ENCODE measurements around the gene PSD2. TPM values are rescaled to one million over a fixed set of nuclear protein-coding genes. Genes with fewer than 3 reads are reported as not detected.

The PSD2 gene
- total RNA-seq, 2 donors from 2014 or later = not detected

DNA sequence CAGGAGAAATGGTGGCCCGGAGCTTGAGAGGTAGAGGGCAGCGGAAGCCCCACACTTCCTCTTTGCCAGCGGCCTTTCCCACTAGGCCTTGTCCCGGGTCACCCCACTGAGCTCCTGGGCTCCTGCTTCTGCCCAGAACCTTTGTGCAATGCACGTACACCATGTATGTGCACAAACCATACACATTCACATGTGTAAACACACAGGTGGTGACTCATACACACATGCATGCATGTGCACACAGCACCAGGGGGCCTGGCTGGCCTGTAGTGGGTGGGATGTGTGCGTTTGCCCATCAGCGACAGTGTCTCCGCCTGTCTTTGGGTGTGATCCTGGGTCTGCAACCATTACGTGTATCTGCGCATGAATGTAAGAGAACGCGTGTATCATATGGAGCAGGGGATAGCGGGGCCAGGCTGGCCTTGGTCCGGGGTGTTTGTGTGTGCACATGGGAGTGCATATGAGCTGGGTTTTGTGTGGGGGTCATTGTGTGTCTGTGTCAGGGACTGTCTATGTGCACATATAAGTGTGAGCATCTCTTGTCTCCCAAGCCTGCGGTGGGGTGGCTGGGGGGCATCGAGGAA, 43.7 kb downstream of the PSD2 start:
- H3K36me3 Mint-ChIP-seq (ENCODE audit: low read depth) = no peaks in the 10 kb centered on the region
- H3K9me3 Mint-ChIP-seq = no peaks in the 10 kb centered on the region
- peaks cover 25% of the 10 kb centered on the region for H3K27me3 Mint-ChIP-seq
- ATAC-seq (replicated peaks) = no peak
- no peak overlapping the region for H3K4me3 Mint-ChIP-seq
- H3K27ac Mint-ChIP-seq = no peak overlapping the region
- peaks cover under 1% of the 10 kb centered on the region for H3K4me1 Mint-ChIP-seq

DNA sequence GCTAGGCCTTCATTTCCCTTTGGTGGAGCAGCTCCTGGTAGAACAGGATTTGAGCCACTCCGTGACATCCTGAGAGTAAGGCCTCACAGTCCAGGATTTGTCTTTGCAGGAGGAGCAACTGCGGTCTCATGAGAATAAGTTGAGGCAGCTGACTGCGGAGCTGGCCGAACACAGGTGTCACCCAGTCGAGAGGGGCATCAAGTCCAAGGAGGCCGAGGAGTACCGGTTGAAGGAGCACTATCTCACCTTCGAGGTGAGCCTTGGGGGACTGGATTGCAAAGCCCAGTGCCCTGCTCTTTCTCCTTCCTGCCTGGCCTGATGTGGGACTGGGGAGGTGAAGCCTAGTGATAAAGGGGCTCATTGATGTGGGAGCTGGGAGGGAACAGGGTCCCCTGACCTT, 44.3 kb downstream of the PSD2 start:
- Mint-ChIP-seq H3K27me3 (peaks cover 24% of the 10 kb centered on the region), H3K27ac (no peak overlapping the region), H3K36me3 (ENCODE audit: low read depth) (no peaks in the 10 kb centered on the region), H3K9me3 (no peaks in the 10 kb centered on the region), H3K4me1 (peaks cover 4% of the 10 kb centered on the region), H3K4me3 (no peak overlapping the region)
- no peak for ATAC-seq (replicated peaks)

GRCh38 chr5:139841549-139841948, 45.9 kb downstream of the PSD2 start:
- peaks cover 15% of the 10 kb centered on the region for H3K27me3 Mint-ChIP-seq
- H3K4me3 Mint-ChIP-seq = no peak overlapping the region
- no peak for ATAC-seq (replicated peaks)
- no peaks in the 10 kb centered on the region for H3K9me3 Mint-ChIP-seq
- H3K27ac Mint-ChIP-seq = no peak overlapping the region
- H3K4me1 Mint-ChIP-seq = peaks cover 4% of the 10 kb centered on the region
- H3K36me3 Mint-ChIP-seq (ENCODE audit: low read depth) = no peaks in the 10 kb centered on the region

DNA sequence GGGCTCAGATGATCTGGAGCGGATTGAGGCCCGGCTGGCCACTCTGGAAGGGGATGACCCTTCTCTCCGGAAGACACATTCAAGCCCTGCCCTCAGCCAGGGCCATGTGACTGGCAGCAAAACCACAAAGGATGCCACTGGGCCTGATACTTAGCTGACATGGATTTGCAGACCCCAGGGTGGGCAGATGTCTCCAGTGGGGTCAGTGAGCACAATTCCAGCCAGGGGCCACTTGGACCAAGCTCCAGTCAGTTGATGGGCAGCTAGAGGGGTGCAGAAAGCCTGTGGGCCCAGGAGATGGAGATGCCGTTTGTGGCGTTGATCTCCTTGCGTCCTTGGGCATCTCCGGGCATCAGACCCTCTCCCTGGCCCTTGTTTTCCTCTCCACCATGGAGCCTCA, 46.7 kb downstream of the PSD2 start:
- H3K27ac Mint-ChIP-seq = no peak overlapping the region
- H3K36me3 Mint-ChIP-seq (ENCODE audit: low read depth) = no peaks in the 10 kb centered on the region
- ATAC-seq (replicated peaks) = no peak
- H3K27me3 Mint-ChIP-seq = peaks cover 13% of the 10 kb centered on the region
- H3K4me1 Mint-ChIP-seq = peaks cover 4% of the 10 kb centered on the region
- H3K9me3 Mint-ChIP-seq = no peaks in the 10 kb centered on the region
- no peak overlapping the region for H3K4me3 Mint-ChIP-seq

DNA sequence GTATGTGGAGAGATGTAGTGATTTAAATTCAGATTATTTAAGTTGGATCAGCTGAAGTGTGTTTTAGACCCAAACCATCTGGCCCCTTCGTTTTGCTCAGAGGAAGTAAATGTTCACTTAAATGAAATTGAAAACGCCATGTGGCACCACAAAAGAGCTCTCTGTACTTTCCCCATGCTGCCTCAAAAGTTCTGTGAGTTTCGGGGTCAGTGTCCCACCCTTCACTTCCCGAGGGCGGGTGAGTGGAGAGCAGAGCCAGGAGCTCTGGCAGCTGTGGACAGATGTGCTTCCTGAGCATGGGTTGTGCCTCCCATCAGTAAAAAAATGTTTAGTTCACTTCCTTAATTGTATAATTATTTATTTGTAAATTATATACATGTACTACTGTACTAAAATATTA, 48.4 kb downstream of the PSD2 start:
- Mint-ChIP-seq H3K27ac (no peak overlapping the region), H3K27me3 (peaks cover 13% of the 10 kb centered on the region), H3K36me3 (ENCODE audit: low read depth) (no peaks in the 10 kb centered on the region), H3K9me3 (no peaks in the 10 kb centered on the region), H3K4me3 (no peak overlapping the region), H3K4me1 (peaks cover 4% of the 10 kb centered on the region)
- no peak for ATAC-seq (replicated peaks)

DNA sequence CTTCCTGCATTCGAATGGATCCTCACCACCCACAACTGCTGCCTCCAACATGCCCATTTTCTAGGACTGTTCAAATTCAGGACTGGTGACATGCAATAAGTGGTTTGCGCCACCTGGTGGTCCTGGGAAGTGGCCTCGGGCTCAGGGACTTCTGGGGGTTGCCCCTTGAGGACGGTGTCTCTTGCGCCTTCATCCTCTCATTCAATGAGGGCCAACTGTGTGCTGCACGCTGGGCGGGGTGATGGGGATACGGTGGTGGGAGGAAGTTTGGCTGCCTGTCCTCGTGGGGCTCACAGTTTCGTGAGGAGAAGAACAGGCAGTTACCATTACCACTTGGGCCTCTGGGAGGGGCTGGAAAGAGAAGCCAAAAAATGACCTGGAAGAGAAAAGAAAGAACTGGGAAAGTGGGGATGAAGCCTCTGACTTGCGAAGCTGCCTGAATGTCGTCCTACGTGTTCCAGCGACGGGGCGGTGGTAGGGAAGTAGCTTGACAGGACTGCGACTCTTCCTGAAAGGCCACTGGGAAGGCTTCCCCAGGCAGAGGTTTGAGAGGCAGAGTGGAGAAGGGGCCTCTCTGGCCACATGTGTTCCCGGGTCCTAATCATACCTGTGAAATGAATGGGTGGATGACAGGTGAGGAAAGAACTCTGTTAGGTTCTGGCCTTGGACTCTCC, 49.0 kb downstream of the PSD2 start:
- no peak overlapping the region for H3K27ac Mint-ChIP-seq
- H3K4me1 Mint-ChIP-seq = peaks cover 4% of the 10 kb centered on the region
- H3K4me3 Mint-ChIP-seq = no peak overlapping the region

GRCh38 chr5:139845846-139846681, 50.5 kb downstream of the PSD2 start:
- Mint-ChIP-seq H3K4me1 (peaks cover 4% of the 10 kb centered on the region), H3K27ac (no peak overlapping the region), H3K4me3 (no peak overlapping the region), H3K36me3 (ENCODE audit: low read depth) (no peaks in the 10 kb centered on the region), H3K27me3 (peaks cover 13% of the 10 kb centered on the region), H3K9me3 (no peaks in the 10 kb centered on the region)
- ATAC-seq (replicated peaks) = no peak

More for the DNA sequence above, 49.0 kb downstream of the PSD2 start:
- ATAC-seq (replicated peaks) = peak; percentile 28
- H3K9me3 Mint-ChIP-seq = no peaks in the 10 kb centered on the region
- H3K36me3 Mint-ChIP-seq (ENCODE audit: low read depth) = no peaks in the 10 kb centered on the region
- peaks cover 13% of the 10 kb centered on the region for H3K27me3 Mint-ChIP-seq

GRCh38 chr5:139847091-139847490, 51.5 kb downstream of the PSD2 start:
- no peak overlapping the region for H3K27ac Mint-ChIP-seq
- ATAC-seq (replicated peaks) = no peak
- no peaks in the 10 kb centered on the region for H3K9me3 Mint-ChIP-seq
- peaks cover 13% of the 10 kb centered on the region for H3K27me3 Mint-ChIP-seq
- peaks cover 4% of the 10 kb centered on the region for H3K4me1 Mint-ChIP-seq
- no peaks in the 10 kb centered on the region for H3K36me3 Mint-ChIP-seq (ENCODE audit: low read depth)
- peak overlapping the region; percentile 61 for H3K4me3 Mint-ChIP-seq

DNA sequence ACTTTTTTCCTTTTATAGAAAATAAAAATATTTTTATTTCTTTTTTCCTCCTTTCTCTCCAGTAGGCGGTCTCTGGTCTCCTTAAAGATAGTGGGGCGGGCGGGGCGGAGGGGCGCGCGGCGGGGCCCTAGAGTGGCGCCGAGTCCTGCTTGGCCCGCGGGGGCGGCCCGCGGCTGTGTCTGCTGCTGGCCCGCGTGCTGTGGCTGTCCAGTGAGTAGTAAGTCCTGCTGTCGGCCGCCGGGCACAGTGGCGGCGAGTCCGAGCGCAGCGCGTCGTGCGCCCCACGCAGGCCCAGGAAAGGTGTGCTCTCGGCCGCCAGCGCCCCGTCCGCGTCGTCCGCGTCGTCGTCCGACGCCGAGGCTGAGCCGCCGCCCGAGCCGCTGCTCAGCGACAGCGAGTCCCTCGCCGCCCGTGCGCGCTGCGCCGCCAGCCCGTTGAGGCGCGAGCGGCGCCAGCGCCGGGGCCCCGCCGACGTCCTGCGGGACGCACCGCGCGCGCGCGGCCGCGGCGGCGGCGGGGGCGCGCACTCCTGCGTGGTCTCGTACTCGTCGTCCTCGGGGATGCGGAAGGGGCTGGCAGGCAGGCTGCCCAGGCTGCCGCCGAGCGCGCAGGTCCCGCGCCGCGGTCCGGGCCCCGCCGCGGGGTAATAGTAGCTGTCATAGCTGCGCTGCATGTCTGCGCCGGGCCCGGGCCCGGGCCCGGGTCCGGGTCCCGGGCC, 52.3 kb downstream of the PSD2 start:
- no peaks in the 10 kb centered on the region for H3K9me3 Mint-ChIP-seq
- peaks cover 4% of the 10 kb centered on the region for H3K4me1 Mint-ChIP-seq
- H3K36me3 Mint-ChIP-seq (ENCODE audit: low read depth) = no peaks in the 10 kb centered on the region
- peak overlapping the region; percentile 61 for H3K4me3 Mint-ChIP-seq
- peaks cover 10% of the 10 kb centered on the region for H3K27me3 Mint-ChIP-seq
- no peak overlapping the region for H3K27ac Mint-ChIP-seq
- ATAC-seq (replicated peaks) = peak; percentile 85

DNA sequence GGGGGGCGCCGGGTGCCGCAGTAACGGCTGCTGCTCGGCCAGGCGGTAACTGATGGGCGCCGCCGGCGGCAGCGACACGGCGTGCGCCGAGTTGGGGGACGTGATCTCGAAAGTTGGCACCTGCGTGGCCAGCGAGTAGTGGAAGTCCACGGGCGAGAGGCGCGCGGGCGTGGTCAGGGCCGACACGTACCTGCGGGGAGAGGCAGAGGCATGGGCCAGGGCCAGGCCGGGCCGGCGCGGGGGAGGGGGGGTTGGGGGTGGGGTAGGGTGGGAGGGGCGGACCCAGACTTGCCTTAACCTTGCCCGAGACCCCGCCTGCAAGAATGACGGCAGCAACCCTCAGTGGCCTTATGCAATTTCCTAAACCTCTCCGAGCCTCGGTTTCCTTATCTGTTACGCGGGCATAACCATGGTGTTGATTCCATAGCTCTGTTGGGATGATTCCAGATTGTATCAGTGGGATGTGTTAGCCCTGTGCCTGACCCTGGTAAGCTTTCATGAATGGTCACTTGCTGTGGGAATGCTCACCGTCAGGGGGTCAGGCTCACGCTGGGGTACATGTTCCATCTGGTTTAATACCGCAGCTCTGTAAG, 53.0 kb downstream of the PSD2 start:
- peak; percentile 27 for ATAC-seq (replicated peaks)
- peak overlapping the region; percentile 43 for H3K4me3 Mint-ChIP-seq

GRCh38 chr5:139849501-139849900, 53.9 kb downstream of the PSD2 start:
- Mint-ChIP-seq H3K9me3 (no peaks in the 10 kb centered on the region), H3K4me1 (peaks cover 2% of the 10 kb centered on the region), H3K36me3 (ENCODE audit: low read depth) (no peaks in the 10 kb centered on the region), H3K27ac (peak overlapping the region; percentile 30), H3K4me3 (peak overlapping the region; percentile 43), H3K27me3 (peaks cover 2% of the 10 kb centered on the region)
- ATAC-seq (replicated peaks) = no peak

More for the DNA sequence above, 53.0 kb downstream of the PSD2 start:
- Mint-ChIP-seq H3K9me3 (no peaks in the 10 kb centered on the region), H3K27ac (no peak overlapping the region), H3K27me3 (peaks cover 6% of the 10 kb centered on the region), H3K36me3 (ENCODE audit: low read depth) (no peaks in the 10 kb centered on the region), H3K4me1 (peaks cover 4% of the 10 kb centered on the region)

- H3K4me3 Mint-ChIP-seq = peak overlapping the region; percentile 43
- no peaks in the 10 kb centered on the region for H3K36me3 Mint-ChIP-seq (ENCODE audit: low read depth)
- H3K4me1 Mint-ChIP-seq = no peaks in the 10 kb centered on the region
- H3K27me3 Mint-ChIP-seq = no peaks in the 10 kb centered on the region
- no peaks in the 10 kb centered on the region for H3K9me3 Mint-ChIP-seq
- peak overlapping the region; percentile 30 for H3K27ac Mint-ChIP-seq
- no peak for ATAC-seq (replicated peaks)
These were observed 54.3 kb downstream of the PSD2 start for GRCh38 chr5:139849942-139850341.

- ATAC-seq (replicated peaks) = no peak
- H3K9me3 Mint-ChIP-seq = no peaks in the 10 kb centered on the region
- H3K4me3 Mint-ChIP-seq = no peak overlapping the region
- H3K27me3 Mint-ChIP-seq = no peaks in the 10 kb centered on the region
- no peak overlapping the region for H3K27ac Mint-ChIP-seq
- H3K36me3 Mint-ChIP-seq (ENCODE audit: low read depth) = no peaks in the 10 kb centered on the region
- no peaks in the 10 kb centered on the region for H3K4me1 Mint-ChIP-seq
These were observed 54.9 kb downstream of the PSD2 start for GRCh38 chr5:139850423-139851016.

DNA sequence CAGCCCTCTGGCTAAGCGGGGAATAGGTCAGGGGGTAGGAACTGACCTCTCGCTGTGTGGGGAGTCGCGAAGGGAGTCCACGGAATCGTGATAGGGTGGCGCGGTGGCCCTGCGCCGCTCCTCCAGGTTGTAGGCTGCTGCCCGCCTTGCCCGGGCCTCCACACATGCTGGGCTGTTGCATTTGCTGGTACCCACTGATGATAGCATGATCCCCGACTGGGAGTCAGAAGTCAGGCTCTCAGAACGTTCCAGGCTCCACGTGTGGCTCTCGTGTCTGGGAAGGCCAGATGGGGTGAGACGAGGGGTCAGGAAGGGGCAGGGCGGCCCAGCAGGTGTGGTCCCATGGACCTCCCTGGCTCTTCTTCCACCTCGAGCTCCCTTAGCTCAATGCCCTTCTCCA, 56.0 kb downstream of the PSD2 start:
- Mint-ChIP-seq H3K36me3 (ENCODE audit: low read depth) (no peaks in the 10 kb centered on the region), H3K4me3 (no peak overlapping the region), H3K9me3 (no peaks in the 10 kb centered on the region), H3K27ac (no peak overlapping the region), H3K4me1 (no peaks in the 10 kb centered on the region), H3K27me3 (no peaks in the 10 kb centered on the region)
- no peak for ATAC-seq (replicated peaks)

All from activated T-helper 17 cell treated with anti-CD3 and anti-CD28 coated beads, Interleukin-2, amount 50 U/mL, for 72 hours (primary cell).